K562 treated with DMSO at 1 percent for 4 hours (cell line): ENCODE results near the gene IL17RD. TPM values are rescaled to one million over a fixed set of nuclear protein-coding genes. Genes with fewer than 3 reads are reported as not detected.

Source experiments
- total RNA-seq: library from RNA; unstranded; fragments of 300-600 nt; gene quantifications from 2 replicates; pipeline ENCODE4 v1.2.3, GENCODE V29; 2022; ENCODE audit not compliant: insufficient read depth

IL17RD gene
- total RNA-seq, result not detected in 2 replicates

GRCh38 chr3:57164657-57165573 is at the start of gene IL17RD:
Gene IL17RD (minus strand): TSS chr3:57165353. CDS start chr3:57165286, 67 bp downstream.

GRCh38 chr3:57199895-57200297 is 34.7 kb upstream of the IL17RD start, which contains the start of gene HESX1:
Gene HESX1 (minus strand): TSS chr3:57199978. CDS start chr3:57199918, 60 bp downstream.

GRCh38 chr3:57060089-57060821 is 104.9 kb downstream of the IL17RD start, which contains the start of gene SPATA12:
Gene SPATA12 (plus strand): TSS chr3:57060664. CDS start chr3:57073695, 13,031 bp downstream.

Other genes starting within 250 kb of the IL17RD start
- not detected in 2 replicates for gene SPATA12, start 104.7 kb downstream of the IL17RD start, total RNA-seq
- gene HESX1, start 34.6 kb upstream of the IL17RD start, total RNA-seq, result not detected in 2 replicates
- gene APPL1, start 62.4 kb upstream of the IL17RD start, total RNA-seq, result 4.4 and 5.3 TPM in 2 replicates
- not detected in 2 replicates for gene ASB14, start 127.3 kb upstream of the IL17RD start, total RNA-seq